G401.6 (cell line): ENCODE data around the gene OSBPL5.

Experiments
- FAIRE-seq: peaks from 2 replicates; lab custom pipeline; 2012; peaks lifted over from hg19 to GRCh38; lab: Jason Lieb, UNC

Gene OSBPL5

DNA sequence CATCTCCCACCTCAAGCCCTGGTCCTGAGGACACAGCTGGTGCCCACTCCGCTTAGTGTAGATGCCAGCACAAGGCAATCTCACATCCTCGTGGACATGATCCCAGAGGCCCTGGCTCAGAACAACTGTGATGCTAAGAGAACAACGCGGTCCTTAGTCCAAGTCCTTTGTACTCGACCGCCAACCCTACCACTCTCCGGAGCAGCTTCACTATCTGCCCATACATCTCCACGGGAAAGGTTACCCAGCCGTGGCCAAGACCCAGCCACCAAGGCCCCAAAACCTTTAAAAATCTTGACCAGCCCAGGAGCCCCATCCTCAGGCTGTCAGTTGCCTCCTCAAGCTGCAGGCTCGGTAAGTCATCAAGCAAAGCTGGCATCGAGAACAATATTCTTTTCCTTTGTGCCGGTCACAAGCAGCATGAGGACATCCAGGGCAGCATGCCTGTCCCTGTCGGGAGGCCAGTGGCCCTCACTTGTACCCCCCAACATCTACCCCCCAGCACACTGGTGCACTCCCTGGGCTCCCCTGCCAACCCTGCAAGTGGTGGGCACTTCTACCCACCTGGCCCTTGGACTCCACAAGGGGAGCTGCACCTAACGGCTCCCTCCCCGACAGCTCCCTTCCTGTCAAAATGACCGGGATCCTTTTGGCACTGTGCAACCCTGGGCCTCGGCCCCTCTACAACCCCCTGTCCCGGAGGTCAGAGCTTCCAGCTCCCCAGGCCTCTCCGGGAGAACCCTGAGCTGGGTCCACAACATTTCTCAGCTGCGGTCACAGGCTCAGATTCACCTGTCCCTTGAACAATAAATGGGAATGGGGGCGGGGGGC is 2.5 kb downstream of the OSBPL5 start:
- FAIRE-seq: no peak

DNA sequence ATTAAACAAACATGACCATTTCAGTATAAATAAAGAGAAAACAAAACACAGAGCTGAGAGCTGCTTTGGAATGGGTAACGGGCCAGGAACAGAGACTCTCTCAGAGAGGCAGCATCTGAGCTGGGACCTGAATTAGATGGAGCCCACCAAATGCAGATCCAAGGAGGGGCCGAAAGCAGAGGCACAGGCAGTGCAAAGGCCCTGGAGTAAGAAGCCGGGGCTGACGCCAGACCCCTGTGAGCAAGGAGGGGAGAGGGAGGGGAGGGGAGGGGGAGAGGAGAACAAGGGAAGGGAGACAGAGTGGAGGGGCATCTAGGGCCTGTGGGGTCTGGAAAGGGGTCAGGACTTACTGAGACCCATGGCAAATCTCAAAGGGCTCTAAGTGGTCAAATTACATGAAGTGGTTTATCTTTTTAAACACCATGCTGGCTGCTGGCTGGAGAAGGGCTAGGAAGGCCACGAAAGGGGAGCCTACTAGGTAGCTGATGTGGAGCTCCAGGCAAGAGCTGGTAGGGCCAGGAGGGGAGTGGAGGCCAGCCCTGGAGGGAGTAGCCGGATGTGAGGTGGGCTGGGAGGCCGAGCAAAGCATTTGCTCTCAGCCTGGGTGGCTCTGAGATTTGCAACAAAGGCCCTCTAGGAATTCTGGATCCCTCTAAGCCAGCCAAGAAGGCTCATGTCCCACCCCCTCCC is 3.2 kb downstream of the OSBPL5 start:
- FAIRE-seq: no peak

DNA sequence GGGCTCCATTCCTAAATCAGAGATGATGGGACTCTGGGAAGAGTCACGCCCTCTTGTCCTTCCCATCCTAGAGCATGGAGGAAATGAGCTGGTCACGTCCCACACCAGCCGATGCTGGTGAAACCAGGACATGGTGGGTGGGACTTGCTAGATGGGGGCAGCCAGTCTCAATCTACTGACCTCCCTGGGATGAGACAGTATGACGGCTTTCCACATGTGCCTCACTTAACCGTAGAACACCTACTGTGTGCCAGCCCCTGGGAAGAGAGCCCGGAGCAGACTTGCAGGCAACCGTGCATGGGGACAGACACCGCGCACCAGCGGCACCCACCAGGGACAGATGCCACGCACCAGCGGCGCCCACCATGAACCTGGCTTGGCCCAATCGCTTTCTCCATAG is 3.8 kb downstream of the OSBPL5 start:
- no peak for FAIRE-seq

DNA sequence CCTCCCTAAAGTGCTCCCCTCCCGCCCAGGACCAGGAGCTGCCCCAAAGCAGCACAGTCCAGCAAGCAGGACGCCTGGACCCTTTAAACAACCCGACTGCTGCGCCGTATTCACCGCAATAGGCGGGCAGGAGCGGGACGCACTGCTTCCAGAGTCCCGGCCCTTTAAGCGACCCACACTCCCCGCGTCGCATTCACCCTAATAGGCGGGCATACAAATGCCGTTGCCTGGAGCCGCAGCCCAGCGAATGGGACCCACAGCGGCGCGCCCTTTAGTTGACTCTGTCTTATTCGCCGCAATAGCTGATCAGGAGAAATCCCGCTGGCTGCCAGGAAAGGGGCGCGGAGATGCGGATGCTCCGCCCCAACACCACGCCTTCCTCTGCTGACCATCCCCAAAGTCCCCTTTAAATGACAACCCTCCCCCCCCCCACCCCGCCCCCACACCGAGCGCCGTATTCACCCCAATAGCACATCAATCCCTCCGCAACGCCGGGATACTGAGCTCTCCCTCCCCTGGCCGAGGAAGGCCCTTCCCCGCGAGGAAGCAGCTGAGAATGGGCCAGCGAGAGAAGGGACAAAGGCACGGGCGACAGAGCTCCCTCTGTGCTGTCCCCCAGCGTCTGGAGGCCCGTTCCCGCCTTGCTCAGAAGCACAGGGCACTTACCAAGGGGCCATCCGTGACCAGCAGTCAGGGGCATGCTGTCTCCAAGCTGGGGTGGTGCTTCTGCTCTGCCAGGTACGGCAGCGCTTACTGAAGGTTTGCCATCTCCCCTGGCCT is 4.7 kb downstream of the OSBPL5 start:
- peak; percentile 87 for FAIRE-seq

DNA sequence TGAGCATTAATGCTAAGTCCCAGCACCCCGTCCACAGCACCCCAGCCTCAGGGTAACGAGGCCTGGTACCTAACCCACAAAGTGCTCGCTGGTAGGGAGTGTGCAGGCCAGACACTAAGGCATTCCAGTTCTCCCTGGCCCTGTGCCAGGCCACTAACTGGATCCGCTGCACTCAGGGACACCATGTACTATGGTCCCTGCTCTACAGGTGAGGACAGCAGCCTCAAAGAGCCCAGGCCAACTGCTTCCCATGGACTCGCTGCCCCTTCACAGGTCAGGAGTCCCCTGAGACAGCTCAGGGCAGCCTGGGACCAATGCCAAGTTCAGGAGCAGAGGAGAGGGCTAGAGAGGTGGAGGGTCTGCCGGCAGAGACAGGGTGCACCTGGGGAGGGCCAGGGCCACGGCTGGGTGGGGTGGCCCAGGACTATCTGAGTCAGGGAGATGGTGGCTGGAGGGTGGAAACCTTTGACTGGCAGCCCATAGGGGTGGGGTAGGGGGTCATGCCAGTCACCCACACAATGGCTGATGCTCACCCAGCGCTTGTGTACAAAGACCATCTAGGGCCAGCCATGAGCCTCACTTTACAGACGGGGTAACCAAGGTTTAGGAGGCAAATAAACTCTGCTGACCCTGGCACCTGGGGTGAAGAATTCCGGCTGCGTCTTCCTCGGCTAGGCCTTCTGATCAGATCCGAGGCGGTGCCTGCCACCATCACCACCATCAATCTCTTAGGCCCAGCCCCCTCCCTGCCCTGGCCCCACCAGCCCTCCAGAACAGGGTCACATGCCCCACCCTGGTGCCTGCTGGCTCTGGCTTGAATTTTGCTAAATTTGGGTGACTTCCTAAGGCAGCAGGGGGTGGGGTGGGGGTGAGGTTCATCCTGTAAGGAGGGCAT is 5.6 kb downstream of the OSBPL5 start:
- no peak for FAIRE-seq

DNA sequence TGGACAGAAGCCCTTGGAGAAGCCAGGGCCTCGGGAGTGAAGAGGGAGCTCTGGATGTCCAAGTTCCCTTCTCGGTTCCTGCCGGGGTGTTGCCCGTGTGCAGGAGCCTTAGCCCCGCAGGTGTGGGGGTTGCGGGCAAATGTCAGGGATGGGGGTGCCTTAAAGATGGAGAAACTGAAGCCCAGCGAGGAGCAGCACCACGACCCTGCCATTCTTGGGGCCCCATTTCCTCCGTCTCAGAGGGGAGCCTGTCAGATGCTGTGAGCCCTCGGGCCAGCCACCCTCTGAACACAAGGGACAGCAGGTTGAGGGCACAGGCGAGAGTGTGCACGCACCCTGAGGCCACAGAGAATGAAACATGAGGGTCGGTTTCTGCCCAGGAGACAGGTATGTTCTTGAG is 6.3 kb downstream of the OSBPL5 start:
- no peak for FAIRE-seq

DNA sequence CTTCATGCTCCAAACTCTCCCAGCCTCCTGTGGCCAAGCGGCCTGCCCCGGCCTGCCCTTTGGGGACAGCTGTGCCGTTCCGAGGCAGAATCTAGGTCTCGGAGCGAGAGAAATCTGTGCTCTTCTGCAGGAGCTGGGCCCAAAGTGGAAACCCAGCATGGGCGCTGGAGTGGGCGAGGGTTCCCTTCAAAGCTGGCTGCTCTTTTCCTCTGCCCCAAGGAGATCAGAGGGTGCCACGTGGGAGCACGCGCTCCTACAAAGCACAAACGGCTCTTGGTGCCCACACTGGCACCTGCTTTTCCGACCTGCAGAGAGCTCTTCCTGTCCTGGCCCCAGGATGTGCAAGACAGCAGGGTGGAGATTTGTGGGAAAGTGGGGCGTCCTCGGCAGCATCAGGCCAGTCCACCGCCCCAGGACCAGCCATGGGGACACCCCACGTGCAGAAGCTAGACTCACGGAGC is 6.9 kb downstream of the OSBPL5 start:
- FAIRE-seq: no peak

DNA sequence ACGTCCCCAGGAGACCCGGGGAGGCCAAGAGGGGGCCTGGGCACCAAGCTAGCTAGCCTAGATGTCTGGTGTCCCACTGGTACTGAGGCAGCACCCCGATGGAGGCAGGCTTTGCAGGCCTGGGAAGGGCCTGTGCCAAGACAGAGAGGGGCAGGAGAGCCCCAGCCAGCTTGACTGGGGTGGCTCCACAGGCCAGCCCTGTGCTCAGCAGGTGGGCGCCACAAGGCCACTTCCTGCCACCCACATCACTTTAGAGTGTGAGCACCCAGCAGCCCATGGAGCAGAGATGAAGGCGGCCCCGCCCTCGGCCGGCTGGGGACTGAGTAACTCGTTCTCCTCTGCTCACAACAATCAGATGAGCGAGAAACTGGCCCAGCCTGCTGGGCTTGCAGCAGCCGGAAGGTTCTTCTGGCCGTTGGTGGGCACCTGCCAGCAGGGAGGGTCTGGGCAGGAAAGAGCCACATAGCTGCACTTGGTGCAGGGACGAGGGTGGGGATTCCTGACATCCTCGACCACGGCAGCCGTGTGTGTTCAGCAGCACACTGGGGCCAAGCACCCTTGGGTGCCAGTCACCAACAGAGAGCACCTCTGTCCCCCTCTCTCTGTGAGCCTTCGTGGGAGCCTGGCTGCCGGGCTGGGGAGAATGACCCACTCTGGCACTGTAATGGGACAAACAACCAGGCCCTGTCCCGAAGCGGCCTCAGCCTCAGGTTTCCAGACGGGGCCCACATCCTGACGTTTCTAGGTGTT is 7.6 kb downstream of the OSBPL5 start:
- FAIRE-seq: no peak

DNA sequence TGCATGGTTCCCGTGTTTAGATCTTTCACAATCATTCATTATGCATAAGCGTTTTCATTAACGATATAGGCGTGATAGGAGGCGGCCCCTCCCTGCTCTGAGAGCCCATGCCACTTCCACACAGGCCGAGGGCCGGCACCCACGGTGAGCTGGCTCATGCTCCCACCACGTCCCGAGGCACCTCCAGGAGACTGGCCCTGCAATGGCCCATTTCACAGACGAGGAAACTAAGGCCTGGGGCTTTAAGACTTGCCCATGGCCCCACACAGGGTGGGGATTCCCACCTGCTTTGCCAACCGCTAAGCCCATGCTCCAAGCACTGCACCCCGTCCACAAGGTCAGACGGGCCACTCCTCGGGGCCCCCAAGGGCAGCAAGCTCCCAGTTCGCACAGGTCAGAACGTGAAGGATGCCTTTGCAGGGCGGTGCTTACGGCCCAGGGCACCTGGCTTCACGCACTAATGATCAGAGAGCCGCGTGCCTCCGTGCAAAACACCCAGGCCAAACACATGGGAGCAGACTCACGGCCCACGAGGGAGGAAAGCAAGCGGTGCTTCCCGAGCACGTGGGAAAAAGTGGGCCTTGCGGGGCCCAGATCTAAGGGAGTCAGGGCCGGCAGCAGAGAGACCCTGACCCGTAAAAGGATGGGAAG is 8.3 kb downstream of the OSBPL5 start:
- FAIRE-seq: no peak

DNA sequence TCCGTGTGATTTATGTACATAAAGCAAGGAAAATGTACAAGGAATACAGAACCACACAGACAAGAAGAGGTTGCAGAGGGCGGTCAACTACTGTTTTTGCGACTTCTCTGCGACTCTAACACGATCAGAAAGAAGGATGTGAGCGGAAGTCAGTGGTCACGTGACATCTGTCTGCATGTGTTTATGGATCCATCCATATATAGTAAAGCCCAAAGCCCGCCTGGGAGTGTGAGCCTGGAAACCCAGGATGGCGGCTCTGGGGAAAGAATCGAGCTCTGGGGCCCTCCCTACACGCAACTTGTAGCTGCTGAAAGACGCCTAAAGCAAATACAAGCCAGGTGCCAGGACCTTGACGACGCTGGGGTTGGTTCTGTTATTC is 8.8 kb downstream of the OSBPL5 start:
- no peak for FAIRE-seq

DNA sequence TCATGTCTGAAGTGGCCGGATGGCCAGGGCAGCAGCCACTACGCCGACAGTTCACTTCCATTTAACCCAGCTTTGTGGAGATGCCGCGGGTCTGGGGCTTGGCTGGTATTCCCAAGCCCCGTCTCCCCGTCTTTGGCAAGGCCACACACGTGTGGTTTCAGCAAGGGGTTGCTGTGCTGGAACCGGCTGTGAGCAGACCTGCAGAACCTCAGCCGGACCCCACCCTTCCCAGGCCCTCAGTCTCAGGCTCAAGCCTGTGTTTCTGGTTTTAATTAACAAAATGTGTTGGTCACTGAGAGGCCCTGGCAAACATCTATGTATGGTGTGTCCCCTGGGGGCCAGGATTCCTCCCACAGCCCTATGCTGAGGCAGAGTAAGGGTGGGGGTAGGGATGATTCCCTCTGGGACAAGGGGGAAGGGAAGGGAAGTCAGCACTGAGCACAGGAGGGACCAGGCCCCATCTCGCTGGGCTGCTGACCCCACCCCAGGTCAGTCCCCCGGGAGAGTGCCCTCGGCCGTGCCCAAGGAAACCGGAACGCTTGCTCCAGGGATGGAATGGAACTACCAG is 9.3 kb downstream of the OSBPL5 start:
- no peak for FAIRE-seq

DNA sequence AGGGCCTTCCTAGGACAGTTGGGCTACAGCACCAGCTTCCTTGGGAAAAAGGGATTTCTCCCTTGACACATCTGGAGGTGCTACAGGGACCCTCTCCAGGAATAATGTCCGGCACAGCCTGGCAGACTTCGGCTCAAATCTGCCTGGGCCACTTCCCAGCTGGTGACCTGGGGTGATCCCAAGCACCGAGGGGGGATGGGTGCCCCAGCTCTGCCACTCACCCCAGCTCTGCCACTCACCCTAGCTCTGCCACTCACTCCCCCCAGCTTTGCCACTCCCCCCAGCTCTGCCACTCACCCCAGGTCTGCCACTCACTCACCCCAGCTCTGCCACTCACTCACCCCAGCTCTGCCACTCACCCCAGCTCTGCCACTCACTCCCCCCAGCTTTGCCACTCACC is 9.9 kb downstream of the OSBPL5 start:
- no peak for FAIRE-seq

DNA sequence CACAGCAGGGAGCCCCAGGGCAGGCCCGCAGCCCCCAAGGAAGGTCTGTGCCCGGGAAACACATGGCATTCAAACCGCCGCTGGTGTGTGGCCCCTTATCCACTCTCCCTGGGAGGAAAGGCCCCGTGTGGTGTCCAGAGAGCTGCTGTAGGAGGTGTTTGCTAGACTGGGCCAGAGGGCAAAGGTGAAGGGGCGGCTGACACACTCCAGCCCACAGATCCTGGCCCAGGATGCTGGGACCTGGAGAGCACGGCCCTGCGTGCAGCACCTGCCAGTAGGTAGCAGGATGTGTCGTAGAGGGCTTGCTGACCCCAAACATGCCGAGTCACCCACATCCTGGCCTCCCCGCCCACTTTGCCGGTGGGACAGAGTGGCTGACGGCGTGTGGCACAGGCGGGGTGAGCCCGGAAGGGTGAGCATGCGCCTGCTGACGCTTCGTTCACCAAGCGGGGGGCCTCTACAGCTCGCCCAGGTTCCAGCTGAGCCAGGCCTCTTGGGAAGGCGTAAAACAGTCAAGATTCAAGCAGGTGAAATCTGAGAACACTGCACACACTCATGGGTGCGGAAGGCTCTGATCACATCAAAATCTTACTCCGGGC is 11.0 kb downstream of the OSBPL5 start:
- FAIRE-seq: no peak

DNA sequence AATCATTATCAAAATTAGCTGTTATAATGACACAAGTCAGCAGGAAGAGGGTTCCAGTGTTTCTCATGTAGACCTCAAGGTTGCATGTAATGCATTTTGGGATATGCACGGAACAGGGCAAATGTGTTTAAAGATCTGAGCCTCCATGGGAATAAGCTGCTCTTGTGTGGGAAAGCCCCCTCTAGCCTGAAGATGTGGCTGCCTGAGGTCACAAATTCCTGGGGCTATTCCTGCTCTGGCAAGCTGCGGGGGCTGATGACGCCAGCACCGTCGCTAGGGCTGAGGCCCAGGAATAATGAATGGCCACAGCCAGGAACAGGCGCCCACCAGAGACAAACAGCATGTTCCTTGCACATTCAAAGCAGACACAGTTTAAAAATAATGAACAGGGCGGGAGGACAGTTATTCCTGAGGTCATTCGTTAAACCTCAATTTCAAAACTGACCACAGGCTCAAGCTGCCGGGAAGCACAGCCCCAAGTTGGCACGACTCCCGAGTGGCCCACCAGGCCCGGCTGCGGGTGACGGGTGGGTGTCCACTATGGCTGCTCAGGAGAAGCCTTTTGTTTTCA is 11.7 kb downstream of the OSBPL5 start:
- FAIRE-seq: no peak

DNA sequence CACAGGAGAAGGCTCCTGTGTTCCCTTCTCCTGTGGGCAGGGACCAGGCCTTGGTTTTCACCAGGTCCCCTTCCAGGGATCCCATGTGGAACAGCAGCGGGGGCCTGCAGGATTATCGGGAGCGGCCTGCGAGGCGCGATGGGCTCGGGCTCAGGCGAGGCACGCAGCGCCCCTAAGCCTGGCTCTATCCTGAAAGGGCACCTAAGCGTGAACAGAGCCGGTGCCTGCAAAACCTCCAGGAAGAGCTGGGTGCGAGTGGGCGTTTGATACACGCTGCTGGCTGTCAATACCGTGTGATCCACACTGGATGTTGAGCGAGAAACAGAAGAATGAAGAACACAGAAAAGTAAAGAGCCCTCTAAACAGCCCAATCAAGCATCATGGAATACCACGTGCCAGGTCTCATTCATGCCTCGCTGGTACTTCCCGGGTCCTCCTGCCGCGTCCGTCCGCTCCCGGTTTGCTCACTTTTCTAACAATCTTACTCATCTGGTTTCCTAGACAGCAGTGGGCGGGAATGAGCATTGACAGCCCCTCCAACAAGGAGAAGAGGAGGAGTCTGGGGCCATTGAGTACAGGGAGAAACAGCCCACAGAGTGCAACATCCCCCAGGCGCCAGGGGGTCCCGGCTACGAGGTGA is 12.5 kb downstream of the OSBPL5 start:
- no peak for FAIRE-seq

DNA sequence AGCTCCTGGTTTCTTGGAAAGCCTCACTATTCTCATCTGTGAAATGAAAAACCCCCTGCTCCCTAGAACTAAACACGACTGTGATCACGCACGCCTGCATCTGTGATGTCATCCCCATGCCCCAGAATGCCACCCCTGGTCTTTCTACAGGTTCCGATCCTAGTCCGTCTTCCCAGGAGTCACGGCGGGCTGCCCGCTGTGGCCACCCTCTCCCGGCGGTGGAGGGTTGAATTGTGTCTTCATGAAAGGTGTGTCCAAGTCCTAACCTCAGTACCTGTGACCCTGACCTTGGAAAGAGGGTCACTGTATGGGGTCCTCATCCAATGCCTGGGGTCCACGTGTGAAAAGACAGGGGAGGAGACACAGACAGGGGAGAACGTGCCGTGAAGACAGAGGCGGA is 14.4 kb downstream of the OSBPL5 start:
- FAIRE-seq: no peak

DNA sequence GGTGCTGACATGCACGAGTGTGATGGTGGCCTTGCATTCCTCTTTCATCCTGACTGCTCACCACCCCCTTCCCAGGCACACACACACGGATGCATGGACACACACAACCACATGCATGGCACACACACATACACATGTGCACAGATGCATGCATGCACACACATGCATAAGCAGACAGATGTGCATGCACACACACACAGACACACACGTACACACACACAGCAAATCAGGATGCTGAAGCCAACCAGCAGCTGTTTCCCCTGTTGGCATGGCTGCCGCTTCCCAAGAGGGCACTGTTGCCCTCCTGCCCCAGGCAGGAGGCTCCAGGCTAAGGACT is 15.3 kb downstream of the OSBPL5 start:
- no peak for FAIRE-seq

DNA sequence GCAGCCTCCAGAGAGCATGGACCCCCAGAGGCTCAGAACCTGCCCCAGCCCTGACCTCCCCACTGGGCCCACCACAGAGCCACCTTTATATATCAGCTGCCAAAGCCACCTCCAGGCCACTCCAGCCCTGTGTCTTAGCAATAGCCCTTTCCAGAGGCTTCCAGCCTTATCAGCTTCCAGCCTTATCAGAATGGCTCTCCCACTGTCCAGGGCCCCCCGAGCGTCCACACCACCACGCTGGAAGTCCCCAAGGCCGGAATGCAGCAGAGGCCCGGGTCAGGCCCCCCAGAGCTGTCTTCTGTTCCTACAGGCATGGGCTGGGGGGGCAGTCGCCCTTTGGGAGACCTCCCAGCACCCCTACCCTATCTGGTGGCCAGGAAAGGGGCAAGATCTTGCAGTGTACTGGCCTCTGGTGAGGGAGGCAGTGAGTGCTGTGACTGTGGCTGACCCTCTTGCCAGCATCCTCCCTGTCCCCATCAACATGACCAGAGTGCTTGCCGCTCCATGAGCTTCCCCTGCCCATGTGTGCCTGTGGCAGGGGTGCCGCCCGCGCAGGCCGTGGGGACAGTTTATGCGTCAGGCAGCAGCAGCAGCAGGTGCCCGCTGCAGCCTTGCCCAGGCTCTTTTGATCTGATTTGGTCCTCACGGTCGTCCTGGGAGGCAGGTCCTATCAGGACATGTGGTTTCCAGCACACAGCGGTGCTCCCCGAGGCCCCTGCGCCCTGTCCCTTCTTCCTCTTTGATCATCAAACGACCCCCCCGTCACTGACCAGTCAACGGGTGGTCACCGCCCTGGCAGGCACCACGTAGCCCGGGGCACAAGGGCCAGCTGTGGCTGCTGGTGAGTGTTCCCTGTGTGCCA is 15.9 kb downstream of the OSBPL5 start:
- no peak for FAIRE-seq
